Fibroblast of skin of right biceps (primary cell): ENCODE results near the gene NPAS3.

Experiments
- DNase-seq: peaks from one replicate; pipeline ENCODE4 v3.0.0-alpha.2; 2013

NPAS3 gene

GRCh38 chr14:33347796-33348195 is 409.1 kb downstream of the NPAS3 start:
- DNase-seq: peak; percentile 50

DNA sequence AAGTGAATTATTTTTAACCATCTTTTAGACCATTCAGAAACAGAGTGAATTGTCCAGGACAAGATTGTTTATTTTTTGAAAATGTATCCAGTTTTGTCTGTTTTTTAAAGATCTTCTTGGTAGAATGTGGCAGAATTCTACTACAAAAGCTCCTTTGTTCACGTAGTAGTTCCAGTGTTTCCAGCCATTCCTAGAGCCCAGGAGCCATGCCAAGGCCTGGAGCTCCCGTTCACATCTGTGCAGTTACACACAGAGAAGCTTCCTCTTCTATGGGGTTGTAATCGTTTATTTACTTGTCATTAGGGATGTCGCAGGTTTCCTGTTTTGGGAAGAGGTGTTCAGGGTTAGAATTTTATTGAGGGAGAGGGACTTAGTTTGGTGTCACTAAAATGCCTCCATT is 409.8 kb downstream of the NPAS3 start:
- DNase-seq: no peak

GRCh38 chr14:33349871-33350270 is 411.2 kb downstream of the NPAS3 start:
- no peak for DNase-seq

- no peak for DNase-seq
These were observed 411.8 kb downstream of the NPAS3 start for GRCh38 chr14:33350366-33350990.

DNA sequence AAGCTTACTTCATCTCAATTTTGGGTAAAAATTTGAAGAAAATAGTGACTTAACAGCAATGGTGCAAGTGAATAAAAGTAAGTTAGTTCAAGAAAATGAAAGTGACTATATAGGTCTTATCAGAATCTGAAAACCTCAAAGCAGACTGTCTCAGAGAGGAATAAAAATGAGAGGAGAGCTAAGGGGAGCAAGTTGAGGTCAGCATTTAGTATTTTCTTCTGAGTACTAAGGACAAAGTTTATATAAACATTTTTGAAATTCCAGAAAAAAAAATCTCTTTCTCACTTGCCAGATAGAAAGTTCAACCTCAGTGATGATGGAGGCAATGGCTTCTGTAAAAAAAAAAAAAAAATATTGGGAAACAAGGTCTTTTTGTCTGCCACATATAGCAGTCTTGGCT is 414.1 kb downstream of the NPAS3 start:
- peak; percentile 11 for DNase-seq

GRCh38 chr14:33356181-33356580 is 417.5 kb downstream of the NPAS3 start:
- no peak for DNase-seq

DNA sequence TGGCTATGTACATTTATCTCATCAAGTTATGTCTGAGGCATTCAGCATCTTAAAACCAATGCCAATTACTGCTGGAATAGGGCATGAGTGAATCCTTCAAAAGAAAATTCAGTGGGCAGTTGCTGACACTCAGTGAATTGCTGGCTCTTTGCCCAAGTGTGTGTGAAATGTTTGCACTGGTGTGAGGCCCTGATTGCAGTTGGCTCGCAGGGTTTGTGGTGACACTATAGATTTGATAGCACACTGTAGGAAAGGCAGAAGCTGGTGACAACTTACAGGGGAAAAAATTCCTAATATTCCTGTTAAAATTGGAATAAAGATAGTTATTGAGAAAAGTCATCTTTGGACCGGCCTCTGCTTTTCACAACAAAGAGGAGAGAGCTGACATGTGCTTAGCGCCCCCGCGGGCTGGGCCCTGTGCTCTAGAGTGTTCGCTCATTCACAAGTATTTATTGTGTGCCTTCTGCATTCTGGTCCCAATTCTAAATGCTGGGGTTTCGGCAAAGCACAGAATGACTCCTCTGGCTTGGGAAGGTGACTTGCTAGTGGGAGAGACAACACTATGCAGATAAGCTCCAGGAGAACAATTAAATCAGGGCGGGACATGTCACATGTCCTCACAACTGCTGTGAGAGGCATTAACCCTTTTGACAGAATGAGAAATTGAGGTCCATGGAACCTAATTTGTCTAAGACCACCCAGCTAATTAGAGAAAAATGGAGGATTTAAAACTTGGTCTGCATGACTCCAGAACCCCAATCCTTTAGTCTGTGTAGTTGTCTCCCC is 418.7 kb downstream of the NPAS3 start:
- DNase-seq: no peak

DNA sequence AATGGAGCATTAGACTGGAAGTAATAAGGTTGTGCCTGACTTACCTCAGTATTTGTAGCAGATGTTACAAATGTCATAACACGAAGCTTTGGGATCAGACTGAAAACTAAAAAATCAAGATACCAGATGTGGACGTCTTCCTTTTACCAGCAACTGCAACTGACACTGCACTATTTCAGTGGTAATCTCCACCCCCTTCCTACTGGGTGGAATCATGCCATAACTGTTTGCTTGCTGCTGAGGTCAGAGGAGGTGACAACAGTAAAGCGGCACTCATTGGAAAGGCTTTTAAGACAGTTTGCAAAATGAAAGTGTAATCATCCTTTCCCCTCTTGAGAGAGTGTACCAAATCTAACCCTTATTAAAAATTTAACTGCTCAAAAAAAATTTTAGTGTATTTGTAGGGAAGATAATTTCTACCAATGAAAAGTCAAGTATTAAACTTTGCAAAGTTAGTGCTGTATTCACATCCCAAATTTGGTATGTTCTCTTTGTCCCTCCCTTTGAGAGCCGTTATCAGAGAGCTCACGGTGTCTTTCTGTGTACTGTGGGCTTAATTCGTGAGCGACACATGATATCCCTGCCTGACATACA is 420.7 kb downstream of the NPAS3 start:
- no peak for DNase-seq

- no peak for DNase-seq
These were observed 424.3 kb downstream of the NPAS3 start for GRCh38 chr14:33362934-33363333.

GRCh38 chr14:33363682-33364081 is 425.0 kb downstream of the NPAS3 start:
- DNase-seq: peak; percentile 70

DNA sequence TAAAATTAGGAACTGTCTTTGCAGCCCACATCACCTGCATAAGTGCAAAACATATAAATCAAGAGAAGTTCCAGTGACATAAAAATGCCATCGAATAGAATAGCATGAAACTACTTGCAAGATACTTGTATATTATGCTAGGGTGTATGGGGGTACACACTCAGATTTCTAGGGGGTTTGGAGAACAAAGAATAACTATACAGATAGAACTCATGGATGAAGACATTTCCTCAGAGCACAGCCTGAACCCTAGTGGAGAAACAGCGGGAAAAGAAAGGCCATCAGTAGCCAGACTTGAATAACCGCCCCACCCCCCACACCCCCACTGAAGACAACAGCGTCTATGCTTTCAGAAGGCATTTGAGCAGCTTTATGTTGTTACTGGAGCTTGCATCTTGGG is 425.8 kb downstream of the NPAS3 start:
- no peak for DNase-seq

- no peak for DNase-seq
These were observed 430.4 kb downstream of the NPAS3 start for GRCh38 chr14:33369041-33369440.

GRCh38 chr14:33369972-33370371 is 431.3 kb downstream of the NPAS3 start:
- no peak for DNase-seq

DNA sequence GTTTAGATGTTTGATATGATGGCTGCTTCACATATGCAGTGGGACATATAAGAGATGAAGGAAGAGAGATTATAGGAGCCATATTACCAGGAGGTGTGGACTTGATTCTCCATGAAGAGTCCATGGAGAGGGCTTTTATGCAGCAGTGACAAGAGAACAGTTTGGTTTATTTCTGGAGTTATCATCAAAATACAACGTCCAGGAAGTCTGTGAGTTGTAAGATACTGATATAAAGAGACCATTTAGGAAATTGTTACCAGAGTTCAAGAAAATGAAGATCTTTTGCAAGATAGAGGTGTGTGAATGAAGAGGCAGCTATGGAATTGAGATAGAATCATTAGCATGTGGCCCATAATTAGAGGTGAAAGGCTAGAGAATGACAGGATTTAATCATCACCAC is 431.7 kb downstream of the NPAS3 start:
- no peak for DNase-seq

GRCh38 chr14:33375196-33375595 is 436.5 kb downstream of the NPAS3 start:
- no peak for DNase-seq

DNA sequence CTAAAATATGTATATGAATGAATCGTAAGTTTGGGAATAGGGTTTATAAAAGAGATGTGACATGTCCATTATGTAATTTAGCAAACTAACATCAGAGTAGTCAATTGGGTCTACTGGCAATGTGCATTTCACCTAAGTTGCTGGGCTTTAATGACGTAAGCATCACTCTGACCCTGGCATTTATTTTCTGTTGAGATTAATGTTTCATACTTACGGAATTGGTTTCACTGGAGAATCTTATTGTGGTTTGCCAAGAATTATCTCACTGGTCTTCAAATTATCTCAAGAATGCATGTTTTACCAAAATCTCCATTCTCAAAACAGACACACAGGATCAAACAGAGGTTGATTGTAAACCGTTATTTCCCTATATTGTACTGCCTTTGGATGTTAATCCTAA is 437.1 kb downstream of the NPAS3 start:
- peak; percentile 34 for DNase-seq

- DNase-seq: no peak
These were observed 437.8 kb downstream of the NPAS3 start for GRCh38 chr14:33376510-33376909.

DNA sequence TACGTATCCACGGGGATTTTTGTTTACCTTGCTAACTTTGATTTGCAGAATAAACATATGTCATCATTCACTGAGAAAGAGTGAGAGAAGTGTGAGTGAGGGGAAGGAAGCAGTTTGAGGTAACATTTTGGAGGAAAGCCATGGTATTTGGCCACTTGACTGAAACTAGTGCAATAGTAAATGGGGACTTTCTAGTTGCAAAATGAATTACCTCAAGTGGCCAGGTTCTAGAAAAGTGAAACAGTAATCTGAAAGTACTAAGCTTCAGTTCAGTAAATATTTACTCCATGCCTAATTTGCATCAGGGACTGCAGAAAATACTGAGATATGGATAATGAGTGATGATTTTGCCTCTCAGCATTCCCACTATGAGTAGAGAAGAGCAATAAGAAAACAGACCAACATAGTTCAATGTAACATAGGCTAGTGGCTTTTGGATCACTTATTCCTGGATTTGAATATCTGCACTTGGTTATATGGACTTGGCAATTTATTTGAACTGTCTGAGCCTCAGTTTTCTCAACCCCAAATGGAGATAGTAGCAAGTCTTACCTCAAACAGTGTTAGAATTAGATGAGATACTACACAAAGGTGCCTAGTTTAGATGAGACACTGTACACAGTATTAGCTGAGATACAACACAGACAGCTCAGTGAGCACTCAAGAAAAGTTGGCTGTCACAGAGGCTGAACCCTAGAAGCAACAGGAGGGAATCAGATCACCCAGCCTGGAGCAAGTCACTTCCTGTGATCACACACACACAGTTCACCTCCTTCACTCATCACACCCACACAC is 439.1 kb downstream of the NPAS3 start:
- no peak for DNase-seq

GRCh38 chr14:33381717-33382116 is 443.0 kb downstream of the NPAS3 start:
- DNase-seq: no peak

- DNase-seq: no peak
These were observed 447.5 kb downstream of the NPAS3 start for GRCh38 chr14:33386140-33386539.

DNA sequence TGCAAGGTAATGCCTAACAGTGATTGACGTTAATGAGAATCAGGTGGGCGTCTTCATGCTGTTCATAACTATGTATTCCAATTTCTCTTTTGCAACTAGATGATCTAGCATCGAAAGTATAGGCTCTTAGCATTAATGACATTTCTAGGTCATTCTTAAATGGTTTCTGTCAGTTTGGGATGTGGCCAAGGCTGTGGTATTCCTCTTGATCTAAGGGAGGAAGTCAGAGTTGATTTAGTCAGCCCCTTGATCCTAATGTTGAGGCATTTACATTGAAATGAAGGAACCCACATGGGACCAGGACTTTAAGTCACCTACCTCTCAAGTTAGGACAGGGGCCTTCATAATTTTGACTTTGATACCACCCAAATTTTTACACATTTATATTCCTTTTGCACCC is 448.1 kb downstream of the NPAS3 start:
- DNase-seq: peak; percentile 43

DNA sequence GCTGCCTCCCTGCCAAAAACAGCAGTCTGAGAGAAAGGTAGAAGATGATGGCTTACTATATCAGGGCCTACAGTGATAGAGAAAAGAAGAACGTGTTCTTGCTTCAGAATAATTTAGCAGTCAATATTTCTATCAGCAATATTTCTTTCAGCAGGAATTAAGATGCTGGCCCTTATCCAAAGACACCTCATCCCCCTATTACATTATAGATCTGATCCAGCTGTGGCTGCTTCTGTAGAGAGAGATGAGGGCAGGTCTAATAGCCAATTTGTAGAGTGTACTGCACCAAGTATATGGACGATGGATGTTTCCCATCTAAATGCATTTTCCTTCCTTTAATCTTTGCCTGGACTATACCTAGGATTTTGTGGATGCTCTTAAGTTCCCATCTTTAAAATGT is 451.7 kb downstream of the NPAS3 start:
- no peak for DNase-seq

DNA sequence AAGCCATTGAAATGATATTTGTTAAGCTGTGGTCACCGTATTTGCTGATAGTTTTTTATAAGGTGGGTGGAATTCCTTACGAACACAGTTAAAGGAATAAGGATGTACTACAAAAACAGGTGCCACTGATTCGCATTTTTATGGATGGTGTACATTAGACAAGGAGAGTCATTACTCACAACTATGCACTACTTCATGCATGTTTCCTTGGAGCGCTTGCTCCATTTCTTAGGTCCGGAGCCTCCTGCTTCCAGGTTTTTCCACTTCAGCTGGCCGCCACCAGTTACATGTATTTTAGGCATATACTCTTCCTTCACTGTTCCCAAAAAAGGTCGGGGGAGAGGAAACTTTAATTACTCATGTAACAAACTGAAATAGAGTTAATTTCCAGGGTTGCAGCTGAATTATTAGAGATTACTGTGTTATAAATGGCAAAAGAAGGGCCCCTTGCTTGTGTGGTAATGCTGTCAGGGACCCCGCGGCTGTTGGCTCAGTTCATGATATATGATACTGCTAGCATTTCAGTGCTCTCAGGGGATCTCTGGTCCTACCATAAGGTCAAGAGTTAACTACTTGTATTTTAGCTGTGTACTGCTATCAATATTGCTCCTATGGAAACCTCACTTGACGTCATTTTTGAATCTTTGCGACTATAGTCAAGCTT is 454.7 kb downstream of the NPAS3 start:
- DNase-seq: no peak
